Liver (tissue), 9 donors: ENCODE data around the gene TCF12. TPM values are rescaled to one million over a fixed set of nuclear protein-coding genes. Genes with fewer than 3 reads are reported as not detected.

Source experiments
- DNase-seq: peaks from one replicate; pipeline ENCODE4 v3.0.0-alpha.2; 2017; ENCODE audit warnings: low spot score
- H3K27ac ChIP-seq, 2 donors: one replicate each; pipeline ENCODE4 v1.7.0; 2013; ENCODE audit warnings: inconsistent platforms in 2 of 2, low read length in 2 of 2, control low read depth in 1 of 2, low read depth in 1 of 2, mild to moderate bottlenecking in 1 of 2
- H3K27me3 ChIP-seq, 4 donors: one replicate each; pipeline versions ENCODE4 v1.6.1 to v1.7.0; 2013; ENCODE audit warnings: low read length in 3 of 4, inconsistent platforms in 1 of 4, mild to moderate bottlenecking in 1 of 4, moderate library complexity in 1 of 4; ENCODE audit not compliant: control insufficient read depth in 4 of 4, insufficient read depth in 4 of 4
- H3K36me3 ChIP-seq, 4 donors: one replicate each; pipeline versions ENCODE4 v1.6.1 to v1.7.0; 2013; ENCODE audit warnings: low read length in 3 of 4, mild to moderate bottlenecking in 3 of 4, low read depth in 1 of 4, moderate library complexity in 1 of 4; ENCODE audit not compliant: control insufficient read depth in 4 of 4, insufficient read depth in 3 of 4
- H3K4me1 ChIP-seq, 4 donors: one replicate each; pipeline versions ENCODE4 v1.6.1 to v1.7.0; 2013; ENCODE audit warnings: low read length in 3 of 4, mild to moderate bottlenecking in 3 of 4, moderate library complexity in 1 of 4; ENCODE audit not compliant: control insufficient read depth in 4 of 4, insufficient read depth in 4 of 4
- H3K4me3 ChIP-seq, 3 donors: one replicate each; pipeline versions ENCODE4 v1.6.1 to v1.7.0; 2013; ENCODE audit warnings: low read length in 3 of 3, control low read depth in 1 of 3, low read depth in 1 of 3, mild to moderate bottlenecking in 1 of 3
- H3K9ac ChIP-seq, 2 donors: one replicate each; pipeline ENCODE4 v1.7.0; 2013; ENCODE audit warnings: low read length in 2 of 2, mild to moderate bottlenecking in 2 of 2, moderate library complexity in 2 of 2, control low read depth in 1 of 2, low read depth in 1 of 2
- H3K9me3 ChIP-seq, 4 donors: one replicate each; pipeline versions ENCODE4 v1.6.1 to v1.7.0; 2013; ENCODE audit warnings: low read length in 3 of 4; ENCODE audit not compliant: control insufficient read depth in 4 of 4
- FOXA1 ChIP-seq: IDR thresholded peaks from 2 replicates; pipeline ENCODE4 v1.6.1; 2016; ENCODE audit warnings: antibody characterized with exemption
- FOXA2 ChIP-seq: IDR thresholded peaks from 2 replicates; pipeline ENCODE4 v1.6.1; 2016; ENCODE audit warnings: antibody characterized with exemption
- HNF4A ChIP-seq, 2 donors: conservative IDR thresholded peaks; 2 replicates each; pipeline ENCODE4 v1.6.1; 2016; ENCODE audit warnings: antibody characterized with exemption in 2 of 2, mild to moderate bottlenecking in 2 of 2
- JUND ChIP-seq, 2 donors: IDR thresholded peaks; 2 replicates each; pipeline ENCODE4 v1.6.1; 2016; ENCODE audit warnings: antibody characterized with exemption in 2 of 2
- NR2F2 ChIP-seq: IDR thresholded peaks from 2 replicates; pipeline ENCODE4 v1.6.1; 2016; ENCODE audit warnings: antibody characterized with exemption
- RAD21 ChIP-seq, 2 donors: IDR thresholded peaks; 2 replicates each; pipeline ENCODE4 v1.6.1; 2016; ENCODE audit warnings: antibody characterized with exemption in 2 of 2, mild to moderate bottlenecking in 2 of 2
- RXRA ChIP-seq, 2 donors: IDR thresholded peaks; 2 replicates each; pipeline ENCODE4 v1.6.1; 2017 to 2018; ENCODE audit warnings: antibody characterized with exemption in 2 of 2, mild to moderate bottlenecking in 1 of 2
- SP1 ChIP-seq: IDR thresholded peaks from 2 replicates; pipeline ENCODE4 v1.6.1; 2018; ENCODE audit warnings: antibody characterized with exemption, mild to moderate bottlenecking
- YY1 ChIP-seq: IDR thresholded peaks from 2 replicates; pipeline ENCODE4 v1.6.1; 2016; ENCODE audit warnings: antibody characterized with exemption, mild to moderate bottlenecking
- WGBS: extraction: QIAGEN DNeasy Blood & Tissue Kit; methylation state at CpG from one replicate; pipeline ENCODE4 v1.1.7; 2013; 5-methylcytosine and 5-hydroxymethylcytosine counted together
- polyA plus RNA-seq, 2 donors: library from polyadenylated mRNA; stranded (reverse) in 1 of 2; unstranded in 1 of 2; fragments of 200-250 nt in 1 of 2; fragments of >200 nt in 1 of 2; fragmentation: Nextera tagmentation in 1 of 2; extraction: Ambion mirVana in 1 of 2; gene quantifications; one replicate each; pipeline versions ENCODE4 v1.2.1 to v1.2.3, GENCODE V29; 2013 to 2015
- total RNA-seq, 2 donors: library from RNA; depleted of rRNA; stranded (reverse); fragments of >200 nt; gene quantifications; one replicate each; pipeline ENCODE4 v1.2.3, GENCODE V29; 2014
- TF ChIP-seq, protein P1 (sequence below): IDR thresholded peaks from 2 replicates; pipeline ENCODE4 v1.6.1; 2016; ENCODE audit warnings: antibody characterized with exemption
- TF ChIP-seq, protein P2 (sequence below): IDR thresholded peaks from 2 replicates; pipeline ENCODE4 v1.6.1; 2016; ENCODE audit warnings: antibody characterized with exemption
- TF ChIP-seq, protein P3 (sequence below): IDR thresholded peaks from 2 replicates; pipeline ENCODE4 v1.6.1; 2016; ENCODE audit warnings: antibody characterized with exemption
- TF ChIP-seq, protein P4 (sequence below): fragments of 150-350 bp; IDR thresholded peaks from 2 replicates; pipeline ENCODE4 v1.5.1; 2017; ENCODE audit warnings: improper control_type of control experiment, low read depth, low read length; ENCODE audit not compliant: missing input control
- donor health status: healthy.
- donor health status: healthy.
- donor health status: healthy.
- donor health status: healthy.
- donor health status: healthy.

TCF12 gene
- total and polyA plus RNA-seq, 4 donors: 8.7 to 38.3 (median 22.3) TPM

DNA sequence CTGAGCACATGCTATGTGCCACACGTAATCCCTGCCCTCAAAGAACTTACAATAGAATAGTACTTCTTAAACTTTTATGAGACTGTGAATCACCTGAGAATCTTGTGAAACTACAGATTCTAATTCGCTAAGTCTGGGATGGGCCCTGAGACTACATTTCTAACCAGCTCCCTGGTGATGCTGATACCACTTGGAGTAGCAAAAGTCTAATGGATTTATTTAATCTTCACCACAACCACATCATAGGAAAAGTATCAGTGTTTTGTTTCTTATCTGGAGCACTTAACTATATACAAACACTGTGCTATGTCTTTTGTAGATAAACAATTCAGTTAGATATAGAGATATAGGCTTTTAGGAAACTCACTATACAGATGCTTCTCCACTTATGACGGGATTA is 23.8 kb upstream of the TCF12 start:
- Histone ChIP-seq H3K27ac (no peak overlapping the region), H3K27me3 (no peaks in the 10 kb centered on the region), H3K4me3 (no peak overlapping the region), H3K9ac (no peak overlapping the region), H3K4me1 (no peaks in the 10 kb centered on the region), H3K9me3 (no peaks in the 10 kb centered on the region), H3K36me3 (no peaks in the 10 kb centered on the region)
- DNase-seq: no peak
- TF ChIP-seq, protein P1, sequence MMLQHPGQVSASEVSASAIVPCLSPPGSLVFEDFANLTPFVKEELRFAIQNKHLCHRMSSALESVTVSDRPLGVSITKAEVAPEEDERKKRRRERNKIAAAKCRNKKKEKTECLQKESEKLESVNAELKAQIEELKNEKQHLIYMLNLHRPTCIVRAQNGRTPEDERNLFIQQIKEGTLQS: no peak
- TF ChIP-seq RAD21 (IDR thresholded peaks at IDR 0.05) (no peak), SP1 (no peak), YY1 (no peak)
- TF ChIP-seq, protein P2, sequence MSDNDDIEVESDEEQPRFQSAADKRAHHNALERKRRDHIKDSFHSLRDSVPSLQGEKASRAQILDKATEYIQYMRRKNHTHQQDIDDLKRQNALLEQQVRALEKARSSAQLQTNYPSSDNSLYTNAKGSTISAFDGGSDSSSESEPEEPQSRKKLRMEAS: no peak
- TF ChIP-seq, protein P3, sequence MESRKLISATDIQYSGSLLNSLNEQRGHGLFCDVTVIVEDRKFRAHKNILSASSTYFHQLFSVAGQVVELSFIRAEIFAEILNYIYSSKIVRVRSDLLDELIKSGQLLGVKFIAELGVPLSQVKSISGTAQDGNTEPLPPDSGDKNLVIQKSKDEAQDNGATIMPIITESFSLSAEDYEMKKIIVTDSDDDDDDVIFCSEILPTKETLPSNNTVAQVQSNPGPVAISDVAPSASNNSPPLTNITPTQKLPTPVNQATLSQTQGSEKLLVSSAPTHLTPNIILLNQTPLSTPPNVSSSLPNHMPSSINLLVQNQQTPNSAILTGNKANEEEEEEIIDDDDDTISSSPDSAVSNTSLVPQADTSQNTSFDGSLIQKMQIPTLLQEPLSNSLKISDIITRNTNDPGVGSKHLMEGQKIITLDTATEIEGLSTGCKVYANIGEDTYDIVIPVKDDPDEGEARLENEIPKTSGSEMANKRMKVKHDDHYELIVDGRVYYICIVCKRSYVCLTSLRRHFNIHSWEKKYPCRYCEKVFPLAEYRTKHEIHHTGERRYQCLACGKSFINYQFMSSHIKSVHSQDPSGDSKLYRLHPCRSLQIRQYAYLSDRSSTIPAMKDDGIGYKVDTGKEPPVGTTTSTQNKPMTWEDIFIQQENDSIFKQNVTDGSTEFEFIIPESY: no peak
- WGBS: 96% methylated on average over 3 of the region's 3 CpGs

DNA sequence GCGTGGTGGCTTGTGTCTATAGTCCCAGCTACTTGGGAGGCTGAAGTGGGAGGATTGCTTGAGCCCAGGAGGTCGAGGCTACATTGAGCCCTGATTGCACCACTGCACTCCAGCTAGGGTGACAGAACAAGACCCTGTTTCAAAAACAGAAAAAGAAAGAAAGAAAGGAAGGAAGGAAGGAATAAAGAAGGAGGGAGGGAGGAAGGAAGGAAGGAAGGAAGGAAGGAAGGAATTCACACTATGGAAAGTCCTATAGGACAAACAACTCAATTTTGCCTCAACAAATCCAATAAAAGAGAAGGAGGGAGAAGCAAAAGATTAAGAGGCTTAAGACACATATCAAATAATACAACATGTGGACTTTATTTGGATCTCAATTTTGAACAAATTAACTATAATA is 16.5 kb upstream of the TCF12 start:
- Histone ChIP-seq H3K9ac (no peak overlapping the region), H3K9me3 (no peaks in the 10 kb centered on the region), H3K4me3 (no peak overlapping the region), H3K36me3 (no peaks in the 10 kb centered on the region), H3K27me3 (no peaks in the 10 kb centered on the region), H3K4me1 (no peaks in the 10 kb centered on the region), H3K27ac (no peak overlapping the region)
- no peak for DNase-seq
- 90% methylated on average over 2 of the region's 2 CpGs for WGBS
- no peak for TF ChIP-seq RXRA (IDR thresholded peaks at IDR 0.05)
- no peak for TF ChIP-seq FOXA2
- TF ChIP-seq JUND (IDR thresholded peaks at IDR 0.05): no peak
- no peak for TF ChIP-seq NR2F2
- TF ChIP-seq, protein P4, sequence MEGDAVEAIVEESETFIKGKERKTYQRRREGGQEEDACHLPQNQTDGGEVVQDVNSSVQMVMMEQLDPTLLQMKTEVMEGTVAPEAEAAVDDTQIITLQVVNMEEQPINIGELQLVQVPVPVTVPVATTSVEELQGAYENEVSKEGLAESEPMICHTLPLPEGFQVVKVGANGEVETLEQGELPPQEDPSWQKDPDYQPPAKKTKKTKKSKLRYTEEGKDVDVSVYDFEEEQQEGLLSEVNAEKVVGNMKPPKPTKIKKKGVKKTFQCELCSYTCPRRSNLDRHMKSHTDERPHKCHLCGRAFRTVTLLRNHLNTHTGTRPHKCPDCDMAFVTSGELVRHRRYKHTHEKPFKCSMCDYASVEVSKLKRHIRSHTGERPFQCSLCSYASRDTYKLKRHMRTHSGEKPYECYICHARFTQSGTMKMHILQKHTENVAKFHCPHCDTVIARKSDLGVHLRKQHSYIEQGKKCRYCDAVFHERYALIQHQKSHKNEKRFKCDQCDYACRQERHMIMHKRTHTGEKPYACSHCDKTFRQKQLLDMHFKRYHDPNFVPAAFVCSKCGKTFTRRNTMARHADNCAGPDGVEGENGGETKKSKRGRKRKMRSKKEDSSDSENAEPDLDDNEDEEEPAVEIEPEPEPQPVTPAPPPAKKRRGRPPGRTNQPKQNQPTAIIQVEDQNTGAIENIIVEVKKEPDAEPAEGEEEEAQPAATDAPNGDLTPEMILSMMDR: no peak
- no peak for TF ChIP-seq SP1

DNA sequence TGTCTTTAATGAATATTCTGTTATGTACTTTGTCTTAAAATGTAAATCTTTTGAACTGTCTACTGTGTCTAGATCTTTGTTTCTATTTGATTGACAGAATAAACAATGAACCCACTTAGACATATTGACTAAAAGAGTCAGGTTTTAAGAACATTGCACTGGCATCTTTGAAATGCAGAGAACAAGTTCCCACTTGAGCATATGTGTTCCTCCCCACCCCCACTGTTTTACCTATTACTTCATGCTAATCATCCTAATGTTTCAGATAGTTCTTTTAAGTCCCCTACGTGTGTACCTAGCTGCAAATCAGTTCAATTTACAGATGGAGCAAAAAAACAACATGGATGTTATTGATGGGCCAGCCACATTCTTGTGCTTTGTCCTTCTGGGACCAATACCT is 11.7 kb upstream of the TCF12 start:
- WGBS: 91% methylated on average over 1 of the region's 1 CpG

More for the DNA sequence above, 11.7 kb upstream of the TCF12 start:
- no peak for DNase-seq
- H3K36me3 ChIP-seq: no peaks in the 10 kb centered on the region
- no peaks in the 10 kb centered on the region for H3K27me3 ChIP-seq
- H3K9me3 ChIP-seq: no peaks in the 10 kb centered on the region
- H3K4me3 ChIP-seq: no peak overlapping the region
- no peaks in the 10 kb centered on the region for H3K4me1 ChIP-seq
- no peak overlapping the region for H3K9ac ChIP-seq
- no peak overlapping the region for H3K27ac ChIP-seq
- TF ChIP-seq FOXA1 (no peak), FOXA2 (no peak), NR2F2 (no peak), HNF4A (conservative IDR thresholded peaks at IDR 0.05) (no peak), RAD21 (IDR thresholded peaks at IDR 0.05) (no peak), JUND (IDR thresholded peaks at IDR 0.05) (no peak)
- TF ChIP-seq, protein P3: no peak
- TF ChIP-seq, protein P1: no peak
- TF ChIP-seq, protein P4: no peak
